ENCODE measurements around the gene DOHH.
"Not testable (repeated sequence)": the region's sequence is repeated elsewhere in the genome, so short reads cannot be mapped to it uniquely, and the experiment has no call there.

Gene DOHH

DNA sequence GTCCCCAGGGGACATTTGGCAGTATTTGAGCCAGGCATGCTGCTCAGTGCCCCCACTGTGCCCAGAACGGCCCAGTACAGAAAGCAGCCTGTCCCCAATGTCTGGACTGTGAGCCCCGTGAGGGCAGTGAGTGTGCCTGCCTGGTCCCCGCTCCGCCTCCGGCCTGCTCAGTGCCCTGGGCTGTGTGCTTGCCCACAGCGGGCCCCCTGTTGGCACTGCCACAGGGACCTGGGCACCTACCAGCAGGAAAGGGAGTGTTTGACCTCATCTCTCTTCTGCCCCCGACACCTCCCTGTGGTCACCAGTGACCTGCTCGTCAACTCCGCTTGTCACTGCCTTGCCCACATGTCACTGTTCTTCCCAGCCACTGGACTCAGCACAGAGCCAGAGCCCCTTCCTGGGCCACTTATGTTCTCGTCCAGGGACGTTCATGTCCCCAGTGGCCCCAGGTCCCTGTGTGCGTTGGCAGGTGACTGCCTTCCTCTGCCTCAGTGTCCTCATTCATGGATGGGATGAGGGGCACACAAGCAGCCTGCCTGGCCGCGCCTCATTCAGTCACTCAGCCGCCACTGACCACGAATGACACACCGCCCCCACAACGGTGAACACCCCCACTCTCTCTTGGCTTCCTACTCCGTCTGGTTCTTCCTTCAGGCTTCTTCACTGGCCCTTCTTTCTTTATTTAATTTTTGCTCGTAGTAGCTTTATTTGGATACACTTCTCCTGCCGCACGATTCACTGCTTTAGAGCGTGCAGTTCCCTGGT is 8.5 kb upstream of the DOHH start:
- no peaks in the 10 kb centered on the region for H3K9me3 ChIP-seq (ENCODE audit: control insufficient read depth, low read length)
- no peak overlapping the region for H3K4me3 ChIP-seq (ENCODE audit: extremely low read depth, insufficient read depth, low read length, poor library complexity, severe bottlenecking)
- peaks cover 45% of the 10 kb centered on the region for H3K36me3 ChIP-seq (ENCODE audit: control insufficient read depth, insufficient read depth, low read length)
- H3K4me1 ChIP-seq (ENCODE audit: control insufficient read depth, insufficient read depth, low read length, poor library complexity, severe bottlenecking): peaks cover 32% of the 10 kb centered on the region
- H3K27ac ChIP-seq (ENCODE audit: low read depth, low read length, severe bottlenecking): peak overlapping the region; percentile 36
- WGBS, 2 experiments (ENCODE audit: insufficient coverage in 2 of 2): 97 to 98% methylated on average over 23 of the region's 23 CpGs

DNA sequence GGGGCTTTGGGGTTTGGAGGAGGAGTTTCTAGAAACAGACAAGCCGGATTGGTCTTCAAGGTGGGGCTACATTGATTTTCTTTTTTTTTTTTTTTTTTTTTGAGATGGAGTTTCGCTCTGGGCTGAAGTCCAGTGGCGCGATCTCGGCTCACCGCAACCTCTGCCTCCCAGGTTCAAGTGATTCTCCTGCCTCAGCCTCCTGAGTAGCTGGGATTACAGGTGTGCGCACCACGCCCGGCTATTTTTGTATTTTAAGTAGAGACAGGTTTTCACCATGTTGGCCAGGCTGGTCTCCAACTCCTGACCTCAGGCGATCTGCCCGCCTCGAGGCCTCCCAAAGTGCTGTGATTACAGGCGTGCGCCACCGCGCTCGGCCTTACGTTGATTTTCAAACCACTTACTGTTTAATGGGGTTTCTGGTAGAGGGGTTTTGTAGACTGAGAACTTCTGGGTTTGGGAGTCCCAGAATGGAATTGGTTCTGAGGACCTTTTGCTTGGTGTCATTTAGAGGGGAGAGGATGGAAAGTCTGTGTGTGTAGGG is 7.7 kb upstream of the DOHH start:
- not testable (repeated sequence) for H3K27ac ChIP-seq (ENCODE audit: low read depth, low read length, severe bottlenecking); H3K9me3 ChIP-seq (ENCODE audit: control insufficient read depth, low read length)
- WGBS, 2 experiments (ENCODE audit: insufficient coverage in 2 of 2): 93 to 94% methylated on average over 10 to 15 of the region's 18 CpGs
- Histone ChIP-seq H3K36me3 (ENCODE audit: control insufficient read depth, insufficient read depth, low read length) (peaks cover 45% of the 10 kb centered on the region), H3K4me3 (ENCODE audit: extremely low read depth, insufficient read depth, low read length, poor library complexity, severe bottlenecking) (peak overlapping the region; percentile 97), H3K4me1 (ENCODE audit: control insufficient read depth, insufficient read depth, low read length, poor library complexity, severe bottlenecking) (peaks cover 32% of the 10 kb centered on the region)

DNA sequence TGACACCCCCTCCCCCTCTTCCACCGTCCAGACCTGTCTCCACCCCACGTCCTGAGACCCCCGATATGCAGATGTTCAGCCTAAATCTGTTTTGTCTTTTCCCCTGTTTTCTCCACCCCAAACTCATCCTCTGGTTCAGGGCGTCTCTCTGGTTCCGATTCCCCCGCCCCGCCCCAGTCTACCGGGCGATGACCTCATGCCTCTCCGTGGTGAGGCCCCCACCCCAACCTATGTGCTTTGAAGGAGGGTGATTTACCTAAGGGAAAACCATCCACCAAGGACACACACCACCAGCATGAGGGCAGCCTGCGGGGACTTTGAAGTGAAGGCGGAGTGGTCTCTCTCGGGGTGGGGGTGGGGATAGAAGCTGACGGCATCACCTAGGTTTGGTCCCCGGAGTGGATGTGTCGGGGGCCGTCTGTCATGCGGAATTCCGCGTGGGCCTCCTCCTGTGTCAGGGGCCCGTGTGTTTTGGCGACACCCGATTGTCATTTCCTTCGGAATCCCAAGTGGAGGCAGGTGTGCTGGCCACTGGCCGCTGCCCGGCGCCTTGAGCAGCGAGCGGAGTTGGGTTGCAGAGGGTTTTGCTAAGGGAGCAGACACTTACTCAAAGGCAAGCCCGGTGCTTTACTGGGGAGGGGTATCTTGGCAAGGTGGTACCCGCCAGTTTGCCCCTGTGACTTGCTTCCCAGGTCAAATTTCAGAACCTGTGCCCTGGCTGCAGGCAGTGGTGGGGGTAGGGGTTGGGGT is 7.1 kb upstream of the DOHH start:
- Histone ChIP-seq H3K9me3 (ENCODE audit: control insufficient read depth, low read length) (no peaks in the 10 kb centered on the region), H3K4me3 (ENCODE audit: extremely low read depth, insufficient read depth, low read length, poor library complexity, severe bottlenecking) (peak overlapping the region; percentile 97), H3K36me3 (ENCODE audit: control insufficient read depth, insufficient read depth, low read length) (peaks cover 40% of the 10 kb centered on the region), H3K4me1 (ENCODE audit: control insufficient read depth, insufficient read depth, low read length, poor library complexity, severe bottlenecking) (peaks cover 32% of the 10 kb centered on the region), H3K27ac (ENCODE audit: low read depth, low read length, severe bottlenecking) (no peak overlapping the region)
- 13 to 20% methylated on average over 19 of the region's 31 CpGs for WGBS, 2 experiments (ENCODE audit: insufficient coverage in 2 of 2)

DNA sequence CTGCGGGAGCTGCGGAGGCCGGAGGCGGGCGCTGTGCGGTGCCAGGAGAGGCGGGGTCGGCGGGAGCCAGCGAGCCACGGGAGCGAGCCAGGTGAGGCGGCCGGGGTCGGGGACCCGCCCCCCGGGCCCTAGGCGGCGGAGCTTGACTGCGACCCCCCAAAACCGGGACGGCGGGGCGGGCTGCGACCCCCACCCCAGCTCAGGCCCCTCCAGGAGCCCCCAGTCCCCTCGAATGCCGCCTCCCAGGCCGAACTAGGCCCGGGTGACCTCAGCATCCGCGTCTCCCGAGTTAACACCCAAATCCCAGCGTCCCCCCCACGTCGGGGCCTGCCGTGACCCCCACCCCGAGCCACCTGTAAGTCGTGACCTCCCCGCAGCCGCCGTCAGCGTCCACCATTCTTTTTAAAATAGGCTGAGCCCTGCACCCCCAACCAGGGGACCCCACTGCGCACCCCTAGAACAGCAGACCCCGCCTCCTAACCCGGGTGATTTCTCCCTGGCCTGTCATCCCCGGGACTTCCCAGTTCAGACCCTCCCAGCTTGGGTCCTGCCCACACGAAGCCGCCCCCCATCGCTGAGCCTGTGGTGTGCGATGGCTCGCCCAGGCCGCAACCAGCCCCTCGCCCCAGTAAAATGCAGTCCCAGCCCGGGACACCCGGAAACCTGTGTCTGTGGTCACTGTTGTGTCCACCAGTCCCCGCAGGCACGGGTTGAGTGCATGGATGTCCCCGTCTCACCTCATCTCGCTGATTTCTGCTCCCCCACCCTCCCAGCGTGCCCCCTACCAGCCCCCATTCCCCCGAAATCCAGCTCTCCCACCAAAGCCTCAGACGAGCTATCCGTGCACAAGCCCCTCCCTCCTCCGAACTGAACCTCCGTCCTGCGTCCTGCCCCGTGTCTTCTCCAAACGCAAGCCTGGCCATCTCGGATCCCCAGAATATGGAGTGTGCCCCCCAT is 6.2 kb upstream of the DOHH start:
- peaks cover 32% of the 10 kb centered on the region for H3K4me1 ChIP-seq (ENCODE audit: control insufficient read depth, insufficient read depth, low read length, poor library complexity, severe bottlenecking)
- peaks cover 34% of the 10 kb centered on the region for H3K36me3 ChIP-seq (ENCODE audit: control insufficient read depth, insufficient read depth, low read length)
- WGBS, 2 experiments (ENCODE audit: insufficient coverage in 2 of 2): 1% methylated on average over 55 to 58 of the region's 69 CpGs
- no peak overlapping the region for H3K27ac ChIP-seq (ENCODE audit: low read depth, low read length, severe bottlenecking)
- peak overlapping the region; percentile 97 for H3K4me3 ChIP-seq (ENCODE audit: extremely low read depth, insufficient read depth, low read length, poor library complexity, severe bottlenecking)
- no peaks in the 10 kb centered on the region for H3K9me3 ChIP-seq (ENCODE audit: control insufficient read depth, low read length)

DNA sequence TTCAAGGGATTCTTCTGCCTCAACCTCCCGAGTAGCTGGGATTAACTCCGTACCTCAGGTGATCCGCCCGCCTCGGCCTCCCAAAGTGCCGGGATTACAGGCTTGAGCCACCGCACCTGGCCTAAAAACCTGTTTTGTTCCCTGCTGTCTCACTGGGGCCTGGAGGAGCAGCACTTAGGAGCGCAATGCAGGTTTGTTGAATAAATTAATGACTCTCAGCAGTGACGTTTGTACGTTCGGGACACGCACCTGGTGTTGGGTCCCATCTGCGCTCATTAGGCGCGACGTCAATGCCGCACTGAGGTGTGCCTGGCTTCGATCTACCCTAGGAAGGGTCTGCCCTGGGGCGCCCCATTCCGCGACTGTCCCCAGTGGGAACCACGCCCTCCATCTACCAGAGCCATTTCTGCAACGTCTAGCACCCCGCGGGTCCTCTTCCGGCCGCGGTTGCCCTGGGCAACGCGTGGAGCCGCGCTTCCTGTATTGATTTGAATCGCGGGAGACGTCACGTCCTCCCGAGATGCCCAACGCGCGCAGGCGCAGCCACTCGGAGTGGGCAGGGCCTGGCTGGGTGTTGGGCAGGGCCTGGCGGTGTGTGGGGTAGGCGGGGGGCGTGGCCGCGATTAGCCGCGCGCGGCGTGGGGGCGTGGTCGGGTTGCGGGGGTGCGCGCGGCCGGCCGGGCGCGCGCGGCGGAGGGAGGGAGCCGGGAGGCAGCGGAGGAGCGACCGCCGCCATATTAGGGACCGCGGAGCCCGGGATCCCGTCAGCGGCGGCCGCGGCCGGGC is 5.3 kb upstream of the DOHH start, which contains the start of gene FZR1:
Gene FZR1, plus strand, starts transcription at position 714 of the 786 bp plus-strand sequence. CDS start 16,679 bp downstream, outside the sequence.
- 13 to 17% methylated on average over 52 to 56 of the region's 79 CpGs for WGBS, 2 experiments (ENCODE audit: insufficient coverage in 2 of 2)
- peaks cover 26% of the 10 kb centered on the region for H3K36me3 ChIP-seq (ENCODE audit: control insufficient read depth, insufficient read depth, low read length)
- H3K27ac ChIP-seq (ENCODE audit: low read depth, low read length, severe bottlenecking): peak within 1 kb of the TSS; percentile 75
- peak within 1 kb of the TSS; percentile 97 for H3K4me3 ChIP-seq (ENCODE audit: extremely low read depth, insufficient read depth, low read length, poor library complexity, severe bottlenecking)
- H3K9me3 ChIP-seq (ENCODE audit: control insufficient read depth, low read length): no peaks in the 10 kb centered on the region
- H3K4me1 ChIP-seq (ENCODE audit: control insufficient read depth, insufficient read depth, low read length, poor library complexity, severe bottlenecking): peaks cover 32% of the 10 kb centered on the region

DNA sequence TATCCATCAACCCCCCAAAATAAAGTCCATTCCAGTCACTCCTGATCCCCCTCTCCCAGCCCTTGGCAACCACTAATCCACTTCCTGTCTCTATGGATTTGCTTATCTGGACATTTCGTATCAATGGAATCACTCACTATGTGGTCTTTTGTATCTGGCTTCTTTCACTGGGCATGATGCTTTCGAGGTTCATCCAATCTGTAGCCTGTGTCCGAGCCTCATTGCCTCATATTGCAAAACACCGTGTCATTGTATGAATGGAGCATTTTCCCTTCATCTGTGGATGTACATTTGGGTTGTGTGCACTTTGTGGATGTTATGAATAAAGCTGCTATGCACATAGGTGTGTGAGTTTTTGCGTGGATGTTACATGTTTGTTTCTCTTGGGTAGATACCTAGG is 4.3 kb upstream of the DOHH start:
- Histone ChIP-seq H3K4me3 (ENCODE audit: extremely low read depth, insufficient read depth, low read length, poor library complexity, severe bottlenecking) (no peak overlapping the region), H3K4me1 (ENCODE audit: control insufficient read depth, insufficient read depth, low read length, poor library complexity, severe bottlenecking) (peaks cover 31% of the 10 kb centered on the region)
- WGBS, 2 experiments (ENCODE audit: insufficient coverage in 2 of 2): 95 to 100% methylated on average over 3 to 4 of the region's 5 CpGs

DNA sequence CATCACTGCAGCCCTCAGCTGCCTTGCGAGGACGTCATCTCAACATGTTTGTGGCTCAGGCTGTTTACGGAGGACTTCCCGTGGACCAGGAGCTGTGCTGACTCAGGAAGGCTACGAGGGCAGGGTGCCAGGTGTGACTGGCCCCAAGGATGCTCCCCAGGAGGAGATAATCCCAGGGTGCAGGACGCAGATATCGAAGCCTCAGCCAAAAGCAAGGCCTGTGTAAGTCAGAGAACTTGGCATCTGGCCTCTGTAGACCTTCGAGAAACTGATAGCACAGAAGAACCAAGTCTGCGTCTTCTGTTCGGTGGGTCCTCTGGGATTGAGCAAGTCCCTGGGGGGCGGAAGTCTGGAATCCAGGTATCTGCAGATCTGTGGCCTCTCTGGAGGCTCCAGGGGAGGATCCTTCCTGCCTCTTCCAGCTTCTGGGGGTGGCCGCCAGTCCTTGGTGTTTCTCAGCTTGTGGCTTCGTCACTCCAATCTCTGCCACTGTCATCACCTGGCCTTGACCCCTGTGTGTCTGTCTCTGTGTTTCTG is 2.6 kb upstream of the DOHH start:
- H3K4me1 ChIP-seq (ENCODE audit: control insufficient read depth, insufficient read depth, low read length, poor library complexity, severe bottlenecking): peaks cover 19% of the 10 kb centered on the region
- no peak overlapping the region for H3K4me3 ChIP-seq (ENCODE audit: extremely low read depth, insufficient read depth, low read length, poor library complexity, severe bottlenecking)
- H3K36me3 ChIP-seq (ENCODE audit: control insufficient read depth, insufficient read depth, low read length): peaks cover 6% of the 10 kb centered on the region
- WGBS, 2 experiments (ENCODE audit: insufficient coverage in 2 of 2): 92 to 95% methylated on average over 9 to 12 of the region's 13 CpGs
- H3K27ac ChIP-seq (ENCODE audit: low read depth, low read length, severe bottlenecking): no peak overlapping the region
- no peaks in the 10 kb centered on the region for H3K9me3 ChIP-seq (ENCODE audit: control insufficient read depth, low read length)

More for the DNA sequence above, 4.3 kb upstream of the DOHH start:
- Histone ChIP-seq H3K9me3 (ENCODE audit: control insufficient read depth, low read length) (no peaks in the 10 kb centered on the region), H3K36me3 (ENCODE audit: control insufficient read depth, insufficient read depth, low read length) (peaks cover 15% of the 10 kb centered on the region), H3K27ac (ENCODE audit: low read depth, low read length, severe bottlenecking) (peak overlapping the region; percentile 41)

DNA sequence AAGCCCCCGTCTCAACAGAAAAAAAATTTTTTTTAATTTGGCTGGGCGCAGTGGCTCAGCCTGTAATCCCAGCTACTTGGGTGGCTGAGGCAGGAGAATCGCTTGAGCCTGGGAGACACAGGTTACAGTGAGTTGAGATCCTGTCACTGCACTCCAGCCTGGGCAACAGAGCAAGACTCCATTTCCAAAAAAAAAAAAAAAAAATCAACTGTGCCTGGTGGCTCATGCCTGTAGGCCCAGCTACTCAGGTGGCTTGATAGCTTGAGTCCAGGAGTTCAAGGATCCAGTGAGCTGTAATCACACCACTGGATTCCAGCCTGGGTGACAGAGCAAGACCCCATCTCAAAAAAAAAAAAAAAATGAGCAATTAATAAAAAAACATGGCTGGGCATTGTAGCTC is 1.3 kb upstream of the DOHH start:
- Histone ChIP-seq H3K9me3 (ENCODE audit: control insufficient read depth, low read length) (no peaks in the 10 kb centered on the region), H3K27ac (ENCODE audit: low read depth, low read length, severe bottlenecking) (no peak overlapping the region), H3K4me3 (ENCODE audit: extremely low read depth, insufficient read depth, low read length, poor library complexity, severe bottlenecking) (no peak overlapping the region), H3K4me1 (ENCODE audit: control insufficient read depth, insufficient read depth, low read length, poor library complexity, severe bottlenecking) (peaks cover 13% of the 10 kb centered on the region), H3K36me3 (ENCODE audit: control insufficient read depth, insufficient read depth, low read length) (peaks cover 19% of the 10 kb centered on the region)
- 94 to 95% methylated on average over 2 to 3 of the region's 3 CpGs for WGBS, 2 experiments (ENCODE audit: insufficient coverage in 2 of 2)

DNA sequence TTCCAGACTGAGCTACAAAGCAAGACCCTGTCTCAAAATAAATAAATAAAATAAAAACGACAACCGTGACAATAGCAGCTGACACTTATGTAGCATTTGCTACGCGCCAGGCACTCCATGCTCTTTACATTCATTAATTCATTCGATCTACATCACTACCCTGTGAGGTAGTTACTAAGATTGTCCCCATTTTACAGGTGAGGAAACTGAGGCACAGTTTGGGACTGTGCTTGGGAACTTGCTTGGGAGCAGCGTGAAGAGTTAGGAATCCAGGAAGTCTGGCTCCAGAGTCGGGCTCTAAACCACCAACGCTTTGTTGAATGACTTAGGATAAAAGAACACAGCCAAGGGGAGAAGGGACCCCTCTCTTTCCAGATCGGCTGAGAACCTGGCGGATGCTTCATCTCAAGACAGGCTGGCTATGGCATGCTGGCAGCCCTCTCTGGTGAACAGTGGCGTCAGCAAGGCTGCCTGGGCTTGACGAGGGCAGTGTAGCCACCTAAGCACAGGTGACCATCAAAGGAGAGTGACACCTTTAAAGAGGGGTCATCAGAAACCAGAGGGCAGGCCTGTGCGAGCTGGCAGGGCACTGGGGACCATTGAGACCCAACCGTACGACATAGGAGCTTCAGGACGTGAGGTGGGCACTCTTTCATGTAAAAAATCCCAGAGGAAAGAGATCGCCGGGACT is 591 bp downstream of the DOHH start:
- Histone ChIP-seq H3K4me1 (ENCODE audit: control insufficient read depth, insufficient read depth, low read length, poor library complexity, severe bottlenecking) (peaks cover 5% of the 10 kb centered on the region), H3K27ac (ENCODE audit: low read depth, low read length, severe bottlenecking) (peak overlapping the region; percentile 98), H3K9me3 (ENCODE audit: control insufficient read depth, low read length) (no peaks in the 10 kb centered on the region), H3K36me3 (ENCODE audit: control insufficient read depth, insufficient read depth, low read length) (peaks cover 36% of the 10 kb centered on the region), H3K4me3 (ENCODE audit: extremely low read depth, insufficient read depth, low read length, poor library complexity, severe bottlenecking) (peak overlapping the region; percentile 92)
- WGBS, 2 experiments (ENCODE audit: insufficient coverage in 2 of 2): 9 to 11% methylated on average over 11 to 13 of the region's 18 CpGs

Data from mesodermal cell (in vitro differentiated cells).